DMS53 (cell line): ENCODE data around the gene MAP3K12.
"Not testable (repeated sequence)": the region's sequence is repeated elsewhere in the genome, so short reads cannot be mapped to it uniquely, and the experiment has no call there.

Experiments used
- DNase-seq: peaks from one replicate; lab custom pipeline; 2025; lab: John Stamatoyannopoulos, UW

Gene MAP3K12, protein sequence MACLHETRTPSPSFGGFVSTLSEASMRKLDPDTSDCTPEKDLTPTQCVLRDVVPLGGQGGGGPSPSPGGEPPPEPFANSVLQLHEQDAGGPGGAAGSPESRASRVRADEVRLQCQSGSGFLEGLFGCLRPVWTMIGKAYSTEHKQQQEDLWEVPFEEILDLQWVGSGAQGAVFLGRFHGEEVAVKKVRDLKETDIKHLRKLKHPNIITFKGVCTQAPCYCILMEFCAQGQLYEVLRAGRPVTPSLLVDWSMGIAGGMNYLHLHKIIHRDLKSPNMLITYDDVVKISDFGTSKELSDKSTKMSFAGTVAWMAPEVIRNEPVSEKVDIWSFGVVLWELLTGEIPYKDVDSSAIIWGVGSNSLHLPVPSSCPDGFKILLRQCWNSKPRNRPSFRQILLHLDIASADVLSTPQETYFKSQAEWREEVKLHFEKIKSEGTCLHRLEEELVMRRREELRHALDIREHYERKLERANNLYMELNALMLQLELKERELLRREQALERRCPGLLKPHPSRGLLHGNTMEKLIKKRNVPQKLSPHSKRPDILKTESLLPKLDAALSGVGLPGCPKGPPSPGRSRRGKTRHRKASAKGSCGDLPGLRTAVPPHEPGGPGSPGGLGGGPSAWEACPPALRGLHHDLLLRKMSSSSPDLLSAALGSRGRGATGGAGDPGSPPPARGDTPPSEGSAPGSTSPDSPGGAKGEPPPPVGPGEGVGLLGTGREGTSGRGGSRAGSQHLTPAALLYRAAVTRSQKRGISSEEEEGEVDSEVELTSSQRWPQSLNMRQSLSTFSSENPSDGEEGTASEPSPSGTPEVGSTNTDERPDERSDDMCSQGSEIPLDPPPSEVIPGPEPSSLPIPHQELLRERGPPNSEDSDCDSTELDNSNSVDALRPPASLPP

DNA sequence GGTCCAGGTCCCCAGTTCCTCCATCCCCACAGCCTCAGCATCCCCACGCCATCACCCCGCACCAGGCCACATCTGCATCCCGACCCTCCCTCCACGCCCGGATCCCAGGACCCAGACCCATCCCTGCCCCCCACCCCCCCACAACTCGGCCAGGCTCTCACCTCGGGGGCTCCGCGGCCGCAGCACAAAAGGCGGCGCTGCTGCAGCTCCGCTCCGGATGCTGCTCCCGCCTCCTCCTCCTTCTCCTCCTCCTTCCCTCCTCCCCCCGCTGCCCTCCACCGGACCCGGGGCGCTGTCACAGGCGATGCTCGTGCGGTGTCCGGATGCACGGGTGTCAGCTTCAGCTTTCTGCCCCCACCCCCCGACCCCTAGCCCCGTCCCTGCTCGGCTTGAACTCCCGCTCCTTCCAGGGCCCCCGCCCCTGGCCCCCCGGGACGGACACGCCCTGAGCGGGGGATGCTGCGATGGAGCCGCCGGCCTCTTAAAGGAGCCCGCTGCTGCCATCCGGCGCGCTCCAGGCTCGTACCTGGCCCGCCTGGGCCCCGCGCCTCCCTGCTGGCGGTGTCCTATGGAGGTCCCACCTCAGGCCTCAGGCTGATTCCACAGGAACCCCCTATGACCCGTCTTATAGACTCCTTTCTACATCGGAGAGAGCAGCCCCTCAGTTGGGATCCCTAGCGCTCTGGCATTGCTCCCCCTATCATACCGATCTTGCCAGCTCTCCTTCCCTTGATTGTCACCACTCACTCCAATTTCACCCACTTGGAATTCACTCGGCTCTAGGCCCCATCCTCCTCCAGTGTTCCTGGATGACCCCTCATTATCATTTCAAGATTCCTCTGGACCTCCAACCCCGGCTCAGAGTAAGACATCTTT, at the start of gene MAP3K12:
Gene MAP3K12, minus strand, starts transcription at position 193 of the 876 bp plus-strand sequence. CDS start 12,067 bp downstream, outside the sequence.
- DNase-seq = peak; percentile 78

DNA sequence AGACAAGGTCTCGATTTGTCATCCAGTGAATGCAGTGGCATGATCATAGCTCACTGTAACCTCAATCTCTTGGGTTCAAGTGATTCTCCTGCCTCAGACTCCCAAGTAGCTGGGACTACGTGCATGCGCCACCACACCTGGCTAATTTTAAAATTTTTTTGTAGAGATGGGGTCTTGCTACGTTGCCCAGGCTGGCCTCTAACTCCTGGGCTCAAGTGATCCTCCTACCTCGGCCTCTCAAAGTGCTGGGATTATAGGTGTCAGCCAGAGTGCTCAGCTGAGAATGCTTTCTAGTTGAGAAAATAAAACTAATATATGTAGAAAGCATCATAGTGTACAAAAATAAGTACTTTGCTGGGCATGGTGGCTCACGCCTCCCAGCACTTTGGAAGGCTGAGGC, 49.1 kb upstream of the MAP3K12 start:
- not testable (repeated sequence) for DNase-seq

DNA sequence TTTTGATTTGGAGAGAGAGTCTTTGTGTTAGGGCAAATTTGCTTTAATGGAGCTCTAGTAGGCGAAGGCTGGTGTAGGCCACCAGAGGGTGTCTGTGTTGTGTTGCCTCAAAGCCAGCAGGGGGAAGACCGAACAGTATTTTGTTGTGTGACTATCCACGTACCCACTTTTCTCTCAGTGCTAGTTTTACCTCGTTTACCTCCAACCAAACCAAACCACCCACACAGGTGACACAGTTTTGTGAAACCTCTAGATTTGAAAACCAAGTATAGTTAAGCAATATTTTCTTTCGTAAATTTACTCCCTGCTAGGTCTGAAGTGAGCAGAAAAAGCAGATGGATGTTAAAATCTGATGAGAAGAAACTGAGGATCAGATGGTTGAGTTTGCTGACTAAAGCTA, 44.3 kb upstream of the MAP3K12 start:
- peak; percentile 73 for DNase-seq

DNA sequence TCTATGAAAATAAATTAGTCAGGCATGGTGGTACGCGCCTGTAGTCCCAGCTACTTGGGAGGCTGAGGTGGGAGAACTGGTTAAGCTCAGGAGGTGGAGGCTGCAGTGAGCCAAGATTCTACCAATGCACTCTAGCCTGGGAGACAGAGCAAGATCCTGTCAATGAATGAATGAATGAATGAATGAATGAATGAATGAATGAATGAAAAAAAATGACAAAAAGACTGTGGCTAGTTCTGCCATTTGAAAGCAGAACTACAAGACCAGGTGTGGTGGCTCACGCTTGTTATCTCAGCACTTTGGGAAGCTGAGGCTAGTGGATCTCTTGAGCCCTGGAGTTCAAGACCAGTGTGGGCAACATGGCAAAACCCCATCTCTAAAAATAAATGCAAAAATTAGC, 40.3 kb upstream of the MAP3K12 start:
- no peak for DNase-seq

DNA sequence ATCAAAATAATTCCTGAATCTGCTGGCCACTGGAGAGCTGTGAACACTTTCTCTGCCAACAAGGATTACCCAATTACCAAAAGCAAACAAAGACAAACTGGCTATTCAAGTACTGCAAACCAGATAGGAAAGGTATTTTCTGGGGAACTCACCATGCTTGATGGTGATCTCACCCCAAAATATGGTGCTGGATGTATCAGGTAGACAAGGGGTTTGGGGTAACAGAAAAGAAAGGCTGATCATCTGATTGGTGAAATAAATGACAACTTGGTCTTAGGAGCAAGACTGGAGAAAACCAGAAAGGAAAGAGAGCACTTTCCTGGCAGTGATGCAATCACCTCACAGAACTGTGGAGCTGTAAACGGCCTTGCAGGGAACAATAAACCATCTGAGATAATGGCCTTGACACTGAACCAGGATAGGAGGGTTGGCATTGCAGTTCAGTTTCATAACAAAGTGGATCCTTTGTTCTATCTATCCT, 39.0 kb upstream of the MAP3K12 start:
- DNase-seq = peak; percentile 85

DNA sequence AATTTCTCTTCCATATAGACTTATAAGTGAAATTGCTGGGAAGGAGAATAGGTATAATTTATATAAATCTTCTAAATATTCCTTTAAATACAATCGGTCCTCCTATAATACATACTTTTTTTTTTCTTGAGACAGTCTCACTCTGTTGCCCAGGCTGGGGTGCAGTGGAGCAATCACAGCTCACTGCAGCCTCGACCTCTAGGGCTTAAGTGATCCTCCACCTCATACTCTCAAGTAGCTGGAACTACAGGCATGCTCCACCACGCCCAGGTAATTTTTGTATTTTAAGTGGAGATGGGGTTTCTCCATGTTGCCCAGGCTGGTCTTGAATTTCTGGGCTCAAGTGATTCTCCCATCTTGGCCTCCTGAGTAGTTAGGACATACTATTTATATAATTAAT, 37.7 kb upstream of the MAP3K12 start:
- DNase-seq = no peak

DNA sequence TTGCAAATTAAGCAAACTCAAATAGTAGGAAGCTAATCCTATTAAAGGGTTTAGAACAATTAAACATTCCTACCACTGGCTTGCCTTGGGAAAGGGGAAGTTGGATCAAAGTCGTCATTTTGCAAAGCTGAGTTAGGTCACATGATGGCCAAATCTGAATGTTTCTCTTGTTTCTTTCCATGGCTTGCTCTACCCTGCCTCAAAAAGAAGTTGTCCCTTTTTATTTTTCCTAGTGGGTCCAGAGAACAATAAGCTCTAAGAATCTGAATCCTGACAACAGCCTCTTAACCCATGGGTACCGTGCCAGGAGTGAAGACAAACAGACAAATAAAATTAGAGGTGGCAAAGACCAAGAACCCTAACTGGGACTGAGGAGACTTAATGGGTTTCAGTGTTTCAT, 34.2 kb upstream of the MAP3K12 start:
- no peak for DNase-seq

DNA sequence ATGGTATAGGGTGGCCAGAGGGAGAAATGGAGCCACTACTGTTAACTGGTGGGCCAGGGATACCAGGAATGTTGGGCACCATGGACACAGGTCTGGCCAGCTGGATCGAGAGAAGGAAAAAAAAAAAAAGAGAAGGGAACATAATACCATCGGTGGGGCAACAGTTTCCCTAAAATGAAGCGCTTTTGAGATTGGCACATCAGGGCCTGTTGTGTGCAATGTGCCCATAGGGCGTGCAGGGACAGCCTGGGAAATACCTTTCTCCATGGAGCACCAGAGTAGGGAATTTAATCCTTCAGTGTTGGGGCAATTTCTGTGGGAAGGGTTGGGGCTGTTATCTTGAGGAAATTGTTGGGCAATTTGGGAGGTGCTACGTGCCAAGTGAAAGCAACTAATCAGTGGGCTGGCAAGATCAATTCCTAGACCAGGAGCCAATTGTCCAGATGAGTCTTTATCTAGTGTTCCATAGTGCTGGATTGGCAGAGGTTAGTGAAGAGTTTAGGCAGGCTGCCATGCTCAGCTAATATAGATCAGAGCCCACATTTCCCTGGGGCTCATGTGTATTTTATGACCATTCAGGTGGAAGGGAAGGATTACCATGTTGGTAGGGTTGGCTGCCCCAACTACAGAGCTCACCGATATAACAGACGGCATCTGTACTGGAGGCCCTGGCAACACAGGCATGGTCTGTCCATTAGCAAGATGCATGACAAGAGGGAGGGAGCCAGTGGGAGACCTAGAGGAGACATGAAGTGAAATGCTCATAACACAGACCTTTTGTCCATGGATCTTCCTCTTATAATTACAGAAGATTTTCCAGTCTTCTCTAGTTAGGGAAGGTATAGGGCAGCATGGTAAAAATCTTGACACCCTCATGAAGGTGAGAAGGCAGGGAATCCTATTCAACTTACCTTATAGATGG, 33.5 kb upstream of the MAP3K12 start:
- DNase-seq = no peak

DNA sequence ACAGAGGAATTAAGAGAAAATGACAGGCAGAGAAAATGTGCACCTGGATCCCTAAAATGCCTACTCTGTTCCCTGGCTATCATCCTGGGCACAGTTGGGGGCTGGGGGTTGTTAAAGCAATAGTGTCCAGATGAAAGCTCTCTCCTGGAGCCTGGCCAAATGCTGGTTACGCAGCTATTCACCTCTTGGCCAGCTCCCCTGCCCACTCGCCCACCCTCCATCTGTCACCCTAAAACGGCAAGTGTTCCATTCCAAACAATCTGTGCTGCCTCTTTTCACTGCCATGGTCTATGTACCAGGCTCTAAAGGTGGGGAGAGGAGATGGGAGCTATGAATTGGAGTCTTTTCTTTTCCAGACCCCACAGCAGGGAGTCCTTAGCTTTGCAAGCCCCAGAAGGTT, 32.8 kb upstream of the MAP3K12 start:
- no peak for DNase-seq

DNA sequence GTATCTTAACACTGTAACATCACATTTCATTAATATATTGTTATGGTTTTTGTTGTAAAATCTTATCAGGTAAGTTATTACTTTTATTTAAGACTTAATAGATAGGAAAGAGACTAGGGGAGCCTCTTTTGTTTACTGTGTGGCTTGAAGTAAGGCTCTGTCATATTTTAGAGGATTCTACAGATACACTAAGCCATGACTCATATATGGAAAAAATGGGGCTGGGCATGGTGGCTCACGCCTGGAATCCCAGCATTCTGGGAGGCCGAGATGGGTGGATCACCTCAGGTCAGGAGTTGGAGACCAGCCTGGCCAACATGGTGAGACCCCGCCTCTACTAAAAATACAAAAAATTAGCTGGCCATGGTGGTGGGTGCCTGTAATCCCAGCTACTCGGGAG, 31.7 kb upstream of the MAP3K12 start:
- no peak for DNase-seq

DNA sequence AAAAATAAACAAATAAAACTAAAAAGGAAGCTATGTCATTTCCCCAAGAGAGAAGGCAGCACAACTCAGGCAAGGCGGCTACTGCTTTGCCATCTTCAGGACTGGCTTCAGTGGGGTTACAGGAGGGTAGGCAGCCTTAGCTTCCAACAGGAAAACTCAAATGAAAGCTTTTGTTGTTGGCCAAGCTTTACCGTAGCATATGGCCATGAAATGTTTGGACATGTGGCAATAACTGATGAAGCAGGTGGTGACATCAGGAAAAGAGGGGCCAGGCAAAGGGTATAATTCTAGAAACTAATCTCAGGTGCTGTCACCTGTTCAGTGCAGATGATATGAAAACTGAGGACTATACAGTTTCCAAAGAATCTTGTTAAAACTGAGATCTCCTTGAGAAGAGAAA, 30.8 kb upstream of the MAP3K12 start:
- no peak for DNase-seq

DNA sequence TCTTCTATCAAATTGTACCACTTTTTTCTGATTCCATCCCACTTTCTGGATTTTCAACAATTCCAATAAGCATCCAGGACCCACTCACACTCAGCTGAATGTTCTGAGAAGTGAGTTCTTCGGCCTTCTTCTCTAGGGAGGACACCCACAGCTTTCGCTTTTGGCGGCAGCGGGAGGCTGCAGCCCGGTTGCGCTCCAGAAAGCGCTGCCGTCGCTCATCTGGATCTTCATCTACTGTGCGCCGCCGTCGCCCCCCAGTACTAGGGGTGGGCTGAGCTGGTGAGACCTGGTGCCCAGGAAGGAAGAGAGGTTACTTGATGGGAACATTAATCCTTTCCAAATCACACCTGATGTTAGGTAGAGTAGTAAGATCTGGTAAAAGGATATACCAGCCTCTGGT, 25.2 kb upstream of the MAP3K12 start:
- no peak for DNase-seq

DNA sequence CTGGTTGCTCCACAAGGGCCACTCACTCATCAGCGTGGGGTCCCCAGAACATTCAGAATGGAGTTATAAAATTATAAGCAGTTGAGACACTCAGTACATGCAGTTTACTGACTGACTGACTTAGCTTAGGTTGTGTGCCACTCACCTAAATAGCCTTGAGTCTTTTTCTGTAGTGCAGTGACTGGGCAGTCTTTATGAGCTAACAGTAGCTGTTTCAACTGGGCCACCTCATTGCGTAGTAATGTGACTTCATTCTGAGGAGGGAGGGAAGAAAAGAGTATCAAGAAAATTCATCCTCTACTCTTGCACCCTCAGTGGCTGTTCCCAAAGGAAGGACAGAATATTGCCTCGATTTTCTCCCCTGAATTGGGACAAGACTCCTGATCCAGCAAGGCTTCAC, 23.9 kb upstream of the MAP3K12 start:
- no peak for DNase-seq

DNA sequence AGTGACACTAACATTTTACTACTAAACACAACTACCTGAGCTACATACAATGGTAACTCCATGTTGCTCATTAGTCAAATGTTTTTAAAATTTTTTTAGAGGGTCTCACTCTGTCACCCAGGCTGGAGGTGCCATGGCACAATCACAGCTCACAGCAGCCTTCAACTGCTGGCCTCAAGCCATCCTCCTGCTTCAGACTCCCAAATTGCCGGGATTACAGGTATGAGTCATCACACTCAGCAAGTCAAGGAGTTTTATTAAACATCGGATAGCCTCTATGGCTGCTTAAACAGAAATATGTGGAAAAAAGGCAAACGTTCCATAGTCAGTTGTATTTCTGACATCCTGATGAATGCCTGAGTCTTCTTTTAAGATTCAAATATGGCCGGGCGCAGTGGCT, 19.1 kb upstream of the MAP3K12 start:
- DNase-seq = peak; percentile 32

DNA sequence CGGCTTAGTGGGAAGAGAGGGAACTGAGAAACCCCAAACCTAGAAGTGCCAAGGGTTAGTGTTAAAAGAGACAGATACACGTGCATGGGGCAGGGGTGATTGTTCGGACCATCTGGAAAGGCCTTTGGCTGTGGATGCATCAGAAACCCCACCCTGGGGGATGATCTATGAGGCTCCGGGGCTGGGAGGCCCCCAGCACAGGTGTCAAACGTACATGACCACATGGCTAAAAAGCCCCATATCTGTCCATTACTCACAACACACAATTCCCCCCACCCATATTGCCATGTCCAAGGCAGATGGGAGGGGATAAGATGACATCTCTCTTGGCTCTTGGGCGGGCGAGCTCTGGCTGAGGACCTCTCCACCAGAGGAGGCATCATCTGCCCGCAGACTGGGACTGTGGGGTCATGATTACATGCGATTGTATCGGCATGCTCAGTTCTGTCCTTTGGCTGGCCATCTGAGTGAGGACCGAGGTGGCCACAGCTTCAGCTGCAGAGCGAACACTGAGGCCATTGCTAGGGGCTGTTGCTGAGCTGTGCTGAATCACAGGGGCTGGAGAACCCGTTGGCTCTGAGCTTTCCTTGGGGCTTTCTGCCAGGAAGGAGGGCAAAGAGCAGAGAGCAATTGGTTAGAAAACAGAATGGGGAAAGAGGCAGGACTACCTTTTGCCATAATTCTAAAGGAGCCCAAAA, 17.6 kb upstream of the MAP3K12 start:
- no peak for DNase-seq

DNA sequence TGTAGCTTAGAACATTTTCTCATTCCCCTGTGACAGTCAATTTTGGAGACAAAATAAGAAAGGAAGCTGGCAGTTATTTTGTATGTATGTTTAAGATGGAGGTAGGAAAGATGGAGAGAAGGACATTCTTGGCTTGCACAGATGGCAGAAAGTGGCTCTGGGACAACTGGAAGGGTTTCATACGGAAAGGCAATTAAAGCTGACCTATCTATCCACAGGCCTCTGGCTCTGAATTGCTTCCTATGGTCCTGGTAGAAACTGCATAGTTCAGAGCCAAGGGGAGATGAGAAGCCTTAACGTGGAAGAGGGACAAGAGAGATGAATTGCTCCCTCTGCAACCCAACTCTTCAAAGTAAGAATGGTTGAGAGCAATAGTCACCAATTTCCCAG, 16.0 kb upstream of the MAP3K12 start:
- no peak for DNase-seq

DNA sequence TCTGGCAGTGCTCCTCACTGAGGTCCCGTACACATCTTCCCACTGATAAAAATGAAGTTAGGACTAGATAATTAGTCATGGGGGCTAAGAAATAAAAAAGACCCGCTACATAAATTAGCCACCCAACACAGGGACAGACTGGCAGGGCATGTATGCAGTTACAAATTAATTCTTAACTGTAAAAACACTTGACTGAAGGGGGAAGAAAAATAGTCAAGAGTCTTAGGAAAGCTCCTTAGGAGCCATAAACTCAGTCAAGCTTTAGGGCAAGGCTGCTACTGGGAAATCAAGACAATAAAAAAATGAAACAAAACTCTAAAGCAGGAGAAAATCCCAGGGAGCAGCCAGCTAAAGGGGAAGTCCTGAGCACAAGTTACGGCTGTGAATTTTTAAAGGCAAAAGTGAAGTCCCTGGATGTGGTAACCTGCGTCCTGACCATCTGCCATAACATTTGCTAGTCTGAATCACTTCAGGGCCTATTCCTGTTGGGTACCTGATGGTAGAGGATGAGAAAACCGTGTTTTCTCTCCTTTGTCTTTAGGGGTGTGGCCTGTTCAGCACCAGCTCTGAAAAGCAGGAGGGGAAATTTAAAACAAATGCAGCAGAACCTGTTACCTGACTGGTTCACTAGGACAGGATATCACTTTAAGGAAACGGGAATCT, 15.5 kb upstream of the MAP3K12 start:
- no peak for DNase-seq

DNA sequence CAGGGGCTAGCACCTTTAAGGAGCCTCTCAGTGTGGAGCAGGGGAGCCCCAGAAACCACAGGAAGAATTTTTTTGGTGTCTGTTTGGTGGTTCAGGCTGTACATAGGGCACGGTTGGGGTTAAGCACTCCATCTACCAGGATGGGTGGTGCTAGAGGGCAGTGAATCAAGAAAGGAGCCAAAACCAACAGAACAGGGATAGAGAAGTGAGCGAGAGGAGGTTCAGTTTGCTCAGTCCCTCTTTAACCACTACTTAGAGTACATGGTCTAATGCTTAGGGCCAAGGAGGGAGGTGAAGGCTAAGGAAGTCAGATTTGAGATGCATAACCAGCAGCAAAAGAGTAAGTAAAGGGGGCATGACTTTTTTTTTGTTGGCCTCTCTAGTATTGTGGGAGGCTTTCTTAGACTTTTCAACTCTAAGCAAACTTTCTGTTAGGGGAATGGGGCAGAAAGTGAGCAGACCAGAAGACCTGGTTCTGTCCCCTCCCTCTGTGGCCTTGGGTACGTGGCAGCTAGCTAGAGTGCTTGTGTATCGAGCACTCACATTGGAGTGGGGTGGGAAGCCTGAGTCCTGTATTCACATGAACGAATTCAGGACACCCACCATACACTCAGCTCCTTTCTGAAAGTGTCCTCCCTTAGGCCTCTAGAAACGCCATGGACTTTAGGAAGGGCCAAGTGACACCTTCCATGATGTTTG, 14.6 kb upstream of the MAP3K12 start:
- no peak for DNase-seq

DNA sequence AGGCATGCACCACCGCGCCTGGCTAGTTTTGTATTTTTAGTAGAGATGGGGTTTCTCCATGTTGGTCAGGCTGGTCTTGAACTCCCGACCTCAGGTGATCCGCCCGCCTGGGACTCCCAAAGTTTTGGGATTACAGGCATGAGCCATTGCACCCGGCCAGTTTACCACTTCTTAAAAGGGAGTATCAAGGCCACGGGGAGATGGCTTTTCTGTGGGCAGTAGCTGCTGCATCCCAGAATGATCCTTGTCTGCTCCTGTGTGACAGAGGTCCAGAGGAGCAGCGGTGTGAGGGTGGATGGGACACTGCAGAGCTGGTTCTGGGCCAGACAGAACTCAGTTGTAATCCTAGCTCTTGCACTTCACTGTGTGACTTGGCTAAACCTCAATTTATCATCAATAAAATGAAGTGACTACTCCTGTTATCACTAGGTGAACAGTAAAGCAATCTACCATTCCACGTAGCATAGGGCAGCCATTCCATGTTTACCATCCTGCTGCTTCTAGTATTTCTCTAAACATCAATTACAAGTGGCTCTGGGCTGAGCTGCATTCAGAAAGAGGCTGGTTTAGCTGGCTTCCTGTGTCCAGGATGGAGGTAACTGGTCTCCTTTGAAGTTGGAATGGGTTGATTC, 11.0 kb upstream of the MAP3K12 start:
- DNase-seq = no peak
